WTC11 (cell line): ENCODE results near the gene BLOC1S4.

ENCODE experiments used
- CBFB ChIP-seq: sonication (generic); formaldehyde crosslinking; IDR thresholded peaks from 2 replicates; pipeline ENCODE4 v1.8.1; 2022; ENCODE audit warnings: mild to moderate bottlenecking, low read depth, missing genetic modification reagents
- E2F4 ChIP-seq: sonication (generic); formaldehyde crosslinking; IDR thresholded peaks from 2 replicates; pipeline ENCODE4 v1.8.1; 2022; ENCODE audit warnings: low read depth, mild to moderate bottlenecking, moderate library complexity, missing genetic modification reagents, borderline replicate concordance
- TEAD1 ChIP-seq: sonication (generic); formaldehyde crosslinking; IDR thresholded peaks from 2 replicates; pipeline ENCODE4 v1.8.0; 2022; ENCODE audit warnings: mild to moderate bottlenecking, missing genetic modification reagents

GRCh38 chr4:6755088-6755753 lies 39.2 kb downstream of the BLOC1S4 start:
- no peak for TF ChIP-seq CBFB (CRISPR knock-in tag)
- TF ChIP-seq E2F4 (CRISPR knock-in tag) = no peak
- no peak for TF ChIP-seq TEAD1 (CRISPR knock-in tag)
